Neutrophil (primary cell): Measurements from ENCODE around the gene HORMAD2.
A peak's percentile ranks its signal among the peaks of the same experiment; 100 is the strongest.

Experiments
- H3K27ac ChIP-seq: fragments of 200-600 bp; sonication (generic); 2 replicates; pipeline ENCODE4 v1.5.1; 2016; ENCODE audit warnings: mild to moderate bottlenecking, moderate library complexity
- H3K27me3 ChIP-seq: fragments of 200-600 bp; sonication (generic); 2 replicates; pipeline ENCODE4 v1.6.0; 2016; ENCODE audit warnings: mild to moderate bottlenecking
- H3K36me3 ChIP-seq: fragments of 200-600 bp; sonication (generic); 2 replicates; pipeline ENCODE4 v1.5.1; 2017
- H3K4me1 ChIP-seq, 2 experiments: fragments of 200-600 bp in 1 of 2; sonication (generic) in 1 of 2; 1 replicate in 1 of 2; 2 replicates in 1 of 2; pipeline versions ENCODE4 v1.5.1 to v1.6.1; 2013 to 2016; ENCODE audit warnings: low read depth in 1 of 2, low read length in 1 of 2, mild to moderate bottlenecking in 1 of 2, moderate library complexity in 1 of 2; ENCODE audit not compliant: control insufficient read depth in 1 of 2, insufficient read depth in 1 of 2
- H3K4me3 ChIP-seq, 2 experiments: fragments of 200-600 bp in 1 of 2; sonication (generic) in 1 of 2; 1 replicate in 1 of 2; 2 replicates in 1 of 2; pipeline ENCODE4 v1.5.1; 2013 to 2016; ENCODE audit warnings: low read depth in 1 of 2, low read length in 1 of 2, mild to moderate bottlenecking in 1 of 2, moderate library complexity in 1 of 2
- H3K9me3 ChIP-seq: fragments of 200-600 bp; sonication (generic); 2 replicates; pipeline ENCODE4 v1.5.1; 2016
- CTCF ChIP-seq: fragments of 200-600 bp; sonication (generic); IDR thresholded peaks from 2 replicates; pipeline ENCODE4 v1.5.1; 2016; ENCODE audit warnings: antibody characterized with exemption

Gene HORMAD2

GRCh38 chr22:30036656-30037055 is 43.6 kb upstream of the HORMAD2 start:
- Histone ChIP-seq H3K9me3 (no peaks in the 10 kb centered on the region), H3K27me3 (no peaks in the 10 kb centered on the region), H3K4me1 (peaks cover 10 to 12% of the 10 kb centered on the region in 2 experiments), H3K36me3 (peaks cover 55% of the 10 kb centered on the region), H3K4me3 (no peak overlapping the region), H3K27ac (no peak overlapping the region)
- TF ChIP-seq CTCF = no peak

- Histone ChIP-seq H3K36me3 (peaks cover 40% of the 10 kb centered on the region), H3K27ac (no peak overlapping the region)
Measured at GRCh38 chr22:30038219-30038618, 42.0 kb upstream of the HORMAD2 start.

GRCh38 chr22:30040499-30041260 is 39.6 kb upstream of the HORMAD2 start:
- no peak overlapping the region for H3K4me3 ChIP-seq
- H3K27me3 ChIP-seq = no peaks in the 10 kb centered on the region
- no peak for TF ChIP-seq CTCF
- peaks cover 19% of the 10 kb centered on the region for H3K36me3 ChIP-seq
- H3K9me3 ChIP-seq = no peaks in the 10 kb centered on the region
- peaks cover 10 to 12% of the 10 kb centered on the region in 2 experiments for H3K4me1 ChIP-seq
- H3K27ac ChIP-seq = peak overlapping the region; percentile 20

More at GRCh38 chr22:30038219-30038618, 42.0 kb upstream of the HORMAD2 start:
- Histone ChIP-seq H3K27me3 (no peaks in the 10 kb centered on the region), H3K9me3 (no peaks in the 10 kb centered on the region), H3K4me3 (no peak overlapping the region), H3K4me1 (peaks cover 10 to 12% of the 10 kb centered on the region in 2 experiments)
- TF ChIP-seq CTCF = no peak

- Histone ChIP-seq H3K36me3 (peaks cover 11% of the 10 kb centered on the region), H3K9me3 (no peaks in the 10 kb centered on the region), H3K27me3 (no peaks in the 10 kb centered on the region), H3K27ac (no peak overlapping the region), H3K4me1 (peaks cover 10 to 12% of the 10 kb centered on the region in 2 experiments), H3K4me3 (no peak overlapping the region)
- no peak for TF ChIP-seq CTCF
Measured at GRCh38 chr22:30041475-30041874, 38.8 kb upstream of the HORMAD2 start.

- TF ChIP-seq CTCF = no peak
- H3K4me3 ChIP-seq = no peak overlapping the region
- peaks cover 7% of the 10 kb centered on the region for H3K36me3 ChIP-seq
Measured at GRCh38 chr22:30041881-30042280, 38.4 kb upstream of the HORMAD2 start.

More at GRCh38 chr22:30041881-30042280, 38.4 kb upstream of the HORMAD2 start:
- no peaks in the 10 kb centered on the region for H3K9me3 ChIP-seq
- no peak overlapping the region for H3K27ac ChIP-seq
- H3K27me3 ChIP-seq = no peaks in the 10 kb centered on the region
- H3K4me1 ChIP-seq = peaks cover 10 to 12% of the 10 kb centered on the region in 2 experiments
